Activated T-helper 17 cell treated with anti-CD3 and anti-CD28 coated beads, Interleukin-2, amount 50 U/mL, for 72 hours (primary cell): Measurements from ENCODE around the gene OSMR. TPM values are rescaled to one million over a fixed set of nuclear protein-coding genes. Genes with fewer than 3 reads are reported as not detected.

Source experiments
- ATAC-seq: fragments of 150-1000 bp; cut with Tn5 transposase; replicated peaks from 2 replicates; pipeline ENCODE4 v1.10.0; 2021; ENCODE audit warnings: mild to moderate bottlenecking, moderate library complexity
- H3K27ac Mint-ChIP-seq: one replicate; pipeline ENCODE4 v1.8.0; 2022; ENCODE audit warnings: mixed read lengths
- H3K27me3 Mint-ChIP-seq: one replicate; pipeline ENCODE4 v1.8.0; 2022; ENCODE audit warnings: mixed read lengths
- H3K36me3 Mint-ChIP-seq: one replicate; pipeline ENCODE4 v1.8.0; 2022; ENCODE audit warnings: low read depth, mild to moderate bottlenecking, mixed read lengths
- H3K4me1 Mint-ChIP-seq: one replicate; pipeline ENCODE4 v1.8.0; 2022; ENCODE audit warnings: mixed read lengths
- H3K4me3 Mint-ChIP-seq: one replicate; pipeline ENCODE4 v1.8.0; 2022; ENCODE audit warnings: mild to moderate bottlenecking, mixed read lengths
- H3K9me3 Mint-ChIP-seq: one replicate; pipeline ENCODE4 v1.8.0; 2022; ENCODE audit warnings: mixed read lengths
- total RNA-seq, 2 donors: library from RNA; stranded (reverse); gene quantifications; one replicate each; pipeline ENCODE4 v1.2.3, GENCODE V29; 2022

The OSMR gene
- under 1 TPM; 0.19 to 0.26 TPM for total RNA-seq

- H3K27ac Mint-ChIP-seq: no peak within 1 kb of the TSS
- H3K27me3 Mint-ChIP-seq: peaks cover 58% of the 10 kb centered on the region
- peak within 1 kb of the TSS; percentile 68 for H3K4me3 Mint-ChIP-seq
- no peaks in the 10 kb centered on the region for H3K9me3 Mint-ChIP-seq
- peaks cover 5% of the 10 kb centered on the region for H3K4me1 Mint-ChIP-seq
- peak; percentile 69 for ATAC-seq
- H3K36me3 Mint-ChIP-seq: peaks cover 6% of the 10 kb centered on the region
Observed at GRCh38 chr5:38845526-38846378, at the start of gene OSMR. Gene OSMR (plus strand): TSS chr5:38846012. CDS start chr5:38869045, 23,033 bp downstream.

- Mint-ChIP-seq H3K4me1 (no peaks in the 10 kb centered on the region), H3K9me3 (no peaks in the 10 kb centered on the region), H3K27me3 (peaks cover 14% of the 10 kb centered on the region), H3K4me3 (no peak overlapping the region), H3K27ac (no peak overlapping the region), H3K36me3 (no peaks in the 10 kb centered on the region)
- no peak for ATAC-seq
Observed at GRCh38 chr5:38796742-38797108, 49.1 kb upstream of the OSMR start.

- H3K36me3 Mint-ChIP-seq: no peaks in the 10 kb centered on the region
- H3K27ac Mint-ChIP-seq: no peak overlapping the region
- H3K4me1 Mint-ChIP-seq: no peaks in the 10 kb centered on the region
- H3K27me3 Mint-ChIP-seq: peaks cover 15% of the 10 kb centered on the region
- no peak overlapping the region for H3K4me3 Mint-ChIP-seq
- H3K9me3 Mint-ChIP-seq: no peaks in the 10 kb centered on the region
- ATAC-seq: no peak
Observed at GRCh38 chr5:38797838-38798237, 48.0 kb upstream of the OSMR start.

GRCh38 chr5:38799556-38800377 is 46.0 kb upstream of the OSMR start:
- H3K9me3 Mint-ChIP-seq: no peaks in the 10 kb centered on the region
- H3K4me3 Mint-ChIP-seq: no peak overlapping the region
- H3K36me3 Mint-ChIP-seq: no peaks in the 10 kb centered on the region
- no peak for ATAC-seq
- H3K27me3 Mint-ChIP-seq: peaks cover 12% of the 10 kb centered on the region
- H3K27ac Mint-ChIP-seq: no peak overlapping the region
- H3K4me1 Mint-ChIP-seq: no peaks in the 10 kb centered on the region

- H3K9me3 Mint-ChIP-seq: no peaks in the 10 kb centered on the region
- ATAC-seq: no peak
- no peak overlapping the region for H3K27ac Mint-ChIP-seq
- H3K4me1 Mint-ChIP-seq: no peaks in the 10 kb centered on the region
- no peak overlapping the region for H3K4me3 Mint-ChIP-seq
- peaks cover 12% of the 10 kb centered on the region for H3K27me3 Mint-ChIP-seq
- H3K36me3 Mint-ChIP-seq: no peaks in the 10 kb centered on the region
Observed at GRCh38 chr5:38800515-38800914, 45.3 kb upstream of the OSMR start.

GRCh38 chr5:38802125-38802524 is 43.7 kb upstream of the OSMR start:
- Mint-ChIP-seq H3K27me3 (peaks cover 12% of the 10 kb centered on the region), H3K4me1 (peaks cover 6% of the 10 kb centered on the region), H3K36me3 (no peaks in the 10 kb centered on the region), H3K27ac (no peak overlapping the region), H3K9me3 (no peaks in the 10 kb centered on the region), H3K4me3 (no peak overlapping the region)
- ATAC-seq: no peak

GRCh38 chr5:38803246-38803645 is 42.6 kb upstream of the OSMR start:
- Mint-ChIP-seq H3K27ac (no peak overlapping the region), H3K9me3 (no peaks in the 10 kb centered on the region), H3K4me1 (peaks cover 6% of the 10 kb centered on the region), H3K27me3 (peaks cover 15% of the 10 kb centered on the region), H3K4me3 (no peak overlapping the region), H3K36me3 (no peaks in the 10 kb centered on the region)
- ATAC-seq: no peak

- H3K4me3 Mint-ChIP-seq: no peak overlapping the region
- no peaks in the 10 kb centered on the region for H3K9me3 Mint-ChIP-seq
- ATAC-seq: peak; percentile 83
- H3K27ac Mint-ChIP-seq: peak overlapping the region; percentile 61
- H3K27me3 Mint-ChIP-seq: peaks cover 9% of the 10 kb centered on the region
- no peaks in the 10 kb centered on the region for H3K36me3 Mint-ChIP-seq
- H3K4me1 Mint-ChIP-seq: peaks cover 6% of the 10 kb centered on the region
Observed at GRCh38 chr5:38806775-38807258, 39.0 kb upstream of the OSMR start.

GRCh38 chr5:38807570-38808483 is 38.0 kb upstream of the OSMR start:
- H3K9me3 Mint-ChIP-seq: no peaks in the 10 kb centered on the region
- ATAC-seq: no peak
- H3K27ac Mint-ChIP-seq: no peak overlapping the region
- H3K4me1 Mint-ChIP-seq: peaks cover 6% of the 10 kb centered on the region
- peaks cover 18% of the 10 kb centered on the region for H3K27me3 Mint-ChIP-seq
- H3K36me3 Mint-ChIP-seq: no peaks in the 10 kb centered on the region
- no peak overlapping the region for H3K4me3 Mint-ChIP-seq

GRCh38 chr5:38808666-38809343 is 37.0 kb upstream of the OSMR start:
- no peak overlapping the region for H3K4me3 Mint-ChIP-seq
- H3K9me3 Mint-ChIP-seq: no peaks in the 10 kb centered on the region
- peaks cover 20% of the 10 kb centered on the region for H3K27me3 Mint-ChIP-seq
- no peak overlapping the region for H3K27ac Mint-ChIP-seq
- no peak for ATAC-seq
- peaks cover 6% of the 10 kb centered on the region for H3K4me1 Mint-ChIP-seq
- no peaks in the 10 kb centered on the region for H3K36me3 Mint-ChIP-seq

- peak; percentile 53 for ATAC-seq
- Mint-ChIP-seq H3K27me3 (peaks cover 22% of the 10 kb centered on the region), H3K27ac (no peak overlapping the region), H3K9me3 (no peaks in the 10 kb centered on the region), H3K4me3 (no peak overlapping the region), H3K36me3 (no peaks in the 10 kb centered on the region), H3K4me1 (peaks cover 6% of the 10 kb centered on the region)
Observed at GRCh38 chr5:38809388-38810359, 36.1 kb upstream of the OSMR start.

- Mint-ChIP-seq H3K9me3 (no peaks in the 10 kb centered on the region), H3K36me3 (no peaks in the 10 kb centered on the region), H3K27me3 (peaks cover 33% of the 10 kb centered on the region), H3K27ac (no peak overlapping the region), H3K4me1 (no peaks in the 10 kb centered on the region), H3K4me3 (no peak overlapping the region)
- ATAC-seq: no peak
Observed at GRCh38 chr5:38814879-38815278, 30.9 kb upstream of the OSMR start.
